Glomerular endothelial cell (primary cell): ENCODE data around the gene KRT2. TPM values are rescaled to one million over a fixed set of nuclear protein-coding genes. Genes with fewer than 3 reads are reported as not detected.
"Not testable (repeated sequence)": the region's sequence is repeated elsewhere in the genome, so short reads cannot be mapped to it uniquely, and the experiment has no call there.

Experiments
- DNase-seq: peaks from one replicate; pipeline ENCODE4 v3.0.0-alpha.2; 2011; ENCODE audit warnings: low read depth, low spot score; ENCODE audit errors: extremely low read depth
- total RNA-seq: library from RNA; depleted of rRNA; stranded (reverse); fragments of >200 nt; gene quantifications from 2 replicates; pipeline ENCODE4 v1.2.3, GENCODE V29; 2015

The KRT2 gene
- total RNA-seq, 1 donor from 2014 or later = not detected

- no peak for DNase-seq
Measured at GRCh38 chr12:52685406-52685890, 33.4 kb upstream of the KRT2 start.

GRCh38 chr12:52684431-52684830 is 32.4 kb upstream of the KRT2 start:
- DNase-seq = no peak

DNA sequence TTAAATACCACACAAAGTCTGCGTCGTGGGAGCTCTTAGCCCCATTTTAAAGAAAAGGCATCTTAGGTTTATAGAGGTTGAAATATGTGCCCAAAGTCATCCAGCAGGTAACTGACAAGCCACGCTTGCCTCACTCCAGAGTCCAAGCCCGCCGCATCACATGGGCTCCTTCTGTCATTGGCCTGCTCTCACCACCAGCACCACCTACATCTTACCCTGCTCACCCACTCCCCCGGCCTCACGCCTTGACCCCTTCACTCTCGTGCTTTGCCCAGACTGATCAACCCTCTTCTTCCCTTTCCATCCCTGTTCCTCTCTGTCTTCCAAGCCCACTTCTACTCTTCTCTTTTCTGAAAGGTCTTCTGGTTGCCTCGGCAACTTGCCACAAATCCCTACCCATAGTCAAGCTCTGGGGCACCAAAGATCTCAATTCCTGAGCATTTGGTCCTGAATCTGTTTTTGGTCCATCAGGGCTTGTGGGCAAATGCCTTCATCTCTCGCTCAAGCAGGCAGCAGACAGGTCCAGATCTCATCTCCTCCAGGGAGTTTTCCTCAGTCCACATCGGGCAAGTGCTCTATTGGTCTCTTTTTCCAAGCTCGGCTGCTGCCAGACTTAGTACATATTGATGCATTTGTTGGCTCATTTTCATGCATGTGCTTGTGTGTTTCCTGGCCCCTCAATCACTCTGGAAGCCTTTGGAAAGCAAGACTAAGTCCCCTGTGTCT is 31.7 kb upstream of the KRT2 start:
- no peak for DNase-seq

DNA sequence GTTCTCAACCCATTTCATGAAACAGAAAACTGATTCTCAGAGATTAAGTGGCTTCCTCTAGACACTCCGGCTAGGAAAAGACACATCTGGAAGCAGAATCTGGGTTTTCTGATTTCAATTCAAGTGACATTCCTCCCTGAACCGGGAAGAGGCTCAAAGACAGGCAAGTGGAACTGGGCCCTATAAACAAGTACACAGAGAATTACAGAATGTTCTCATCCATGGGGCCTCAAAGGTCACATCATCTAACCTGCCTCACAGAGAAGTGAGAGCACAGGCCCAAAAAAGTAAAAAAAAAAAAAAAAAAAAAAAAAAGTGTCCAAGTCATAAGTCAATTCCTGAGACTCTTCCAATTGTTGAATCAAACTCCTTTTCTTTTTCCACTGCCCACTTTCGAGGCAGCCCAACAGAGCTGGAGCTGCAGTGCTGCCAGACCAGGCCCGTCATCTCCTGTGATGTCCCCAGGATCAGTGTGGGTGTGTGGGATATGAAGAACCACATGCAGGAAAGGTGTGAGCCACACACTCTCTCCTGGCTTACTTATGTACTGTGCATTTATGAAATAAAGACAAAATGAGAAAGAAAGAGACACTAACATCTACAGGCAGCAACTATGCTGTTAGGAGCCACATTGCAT is 31.0 kb upstream of the KRT2 start:
- DNase-seq = no peak

DNA sequence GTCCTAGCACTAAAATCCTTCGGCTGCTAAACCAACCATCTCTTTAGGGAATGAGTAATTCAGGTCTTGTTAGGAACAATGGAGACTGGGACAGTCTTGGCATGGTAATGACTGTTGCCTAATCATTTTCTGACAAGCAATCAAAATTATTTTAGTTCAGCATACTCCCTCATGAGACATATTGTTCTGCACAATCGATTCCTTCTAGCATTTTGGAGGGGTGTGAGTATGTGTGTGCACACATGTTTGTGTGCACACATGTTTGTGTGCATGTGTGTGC is 30.3 kb upstream of the KRT2 start:
- no peak for DNase-seq

GRCh38 chr12:52681526-52682380 is 29.7 kb upstream of the KRT2 start:
- DNase-seq = no peak

GRCh38 chr12:52680363-52680762 is 28.4 kb upstream of the KRT2 start, which contains the start of gene KRT1:
Gene KRT1 (minus strand): TSS chr12:52680407. CDS start chr12:52680348, 59 bp downstream.
- DNase-seq = no peak

- DNase-seq = no peak
Measured at GRCh38 chr12:52679875-52680274, 27.9 kb upstream of the KRT2 start.

DNA sequence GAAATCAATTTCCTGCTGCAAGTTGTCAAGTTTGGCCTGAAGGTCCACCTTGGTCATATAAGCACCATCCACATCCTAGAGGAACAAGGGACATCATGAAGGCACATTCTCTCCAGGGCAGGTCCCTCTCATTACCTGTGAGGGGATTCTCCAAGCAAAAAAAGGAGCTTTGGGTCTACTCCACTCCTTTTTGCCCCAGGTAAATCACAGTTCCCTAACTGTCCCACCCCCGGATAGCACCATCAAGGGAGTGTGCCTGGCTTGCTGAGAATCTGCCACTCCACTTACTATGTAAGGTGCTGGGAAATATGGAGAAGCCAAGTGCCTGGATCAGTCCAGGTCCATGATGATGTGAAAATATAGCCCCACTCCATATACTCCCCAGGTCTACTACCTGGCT is 25.7 kb upstream of the KRT2 start:
- no peak for DNase-seq

DNA sequence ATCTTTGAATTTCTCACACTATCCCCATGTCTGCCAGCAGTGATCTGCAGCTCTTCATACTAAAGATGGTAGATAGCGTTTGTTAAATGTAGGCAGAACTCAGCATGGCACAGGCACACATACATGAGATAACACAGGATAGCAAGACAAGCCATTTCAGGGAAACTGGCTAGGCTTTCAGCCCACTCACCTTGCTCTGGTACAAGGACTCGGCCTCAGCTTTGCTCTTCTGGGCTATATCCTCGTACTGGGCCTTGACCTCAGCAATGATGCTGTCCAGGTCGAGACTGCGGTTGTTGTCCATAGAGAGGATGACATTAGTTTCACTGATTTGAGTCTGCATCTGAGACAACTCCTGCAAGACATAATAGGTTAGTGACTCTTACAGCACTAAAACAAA is 25.1 kb upstream of the KRT2 start:
- no peak for DNase-seq

- no peak for DNase-seq
Measured at GRCh38 chr12:52676163-52676562, 24.2 kb upstream of the KRT2 start.

DNA sequence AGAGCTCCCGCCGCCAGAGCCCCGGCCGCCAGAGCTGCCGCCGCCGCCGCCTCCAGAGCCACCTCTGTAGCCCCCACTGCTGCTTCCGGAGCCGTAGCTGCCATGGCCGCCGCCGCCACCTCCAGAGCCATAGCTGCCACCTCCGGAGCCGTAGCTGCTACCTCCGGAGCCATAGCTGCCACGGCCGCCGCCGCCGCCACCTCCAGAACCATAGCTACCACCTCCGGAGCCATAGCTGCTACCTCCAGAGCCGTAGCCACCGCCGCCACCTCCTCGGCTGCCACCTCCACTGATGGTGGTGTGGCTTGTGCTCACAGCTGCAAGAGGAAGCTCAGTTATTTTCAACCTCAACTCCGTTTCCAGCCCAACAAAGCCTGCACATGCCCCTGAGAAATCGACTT is 23.3 kb upstream of the KRT2 start:
- no peak for DNase-seq

DNA sequence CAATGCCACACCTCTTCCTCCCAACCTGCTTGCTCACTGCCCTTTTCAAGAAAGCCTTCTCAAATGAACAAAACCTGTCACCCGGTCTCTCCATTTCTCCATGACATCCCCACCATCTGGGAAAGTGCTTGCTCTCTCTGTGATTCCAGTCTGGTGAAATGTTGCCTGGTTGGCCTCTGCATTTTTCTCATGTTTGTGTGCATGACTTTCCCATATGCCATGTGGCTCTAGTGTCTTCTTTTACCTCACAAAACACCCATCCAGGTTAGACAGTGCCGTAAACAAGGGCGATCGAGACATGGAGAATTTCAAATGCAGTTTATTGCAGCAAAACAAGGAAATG is 22.4 kb upstream of the KRT2 start:
- no peak for DNase-seq

DNA sequence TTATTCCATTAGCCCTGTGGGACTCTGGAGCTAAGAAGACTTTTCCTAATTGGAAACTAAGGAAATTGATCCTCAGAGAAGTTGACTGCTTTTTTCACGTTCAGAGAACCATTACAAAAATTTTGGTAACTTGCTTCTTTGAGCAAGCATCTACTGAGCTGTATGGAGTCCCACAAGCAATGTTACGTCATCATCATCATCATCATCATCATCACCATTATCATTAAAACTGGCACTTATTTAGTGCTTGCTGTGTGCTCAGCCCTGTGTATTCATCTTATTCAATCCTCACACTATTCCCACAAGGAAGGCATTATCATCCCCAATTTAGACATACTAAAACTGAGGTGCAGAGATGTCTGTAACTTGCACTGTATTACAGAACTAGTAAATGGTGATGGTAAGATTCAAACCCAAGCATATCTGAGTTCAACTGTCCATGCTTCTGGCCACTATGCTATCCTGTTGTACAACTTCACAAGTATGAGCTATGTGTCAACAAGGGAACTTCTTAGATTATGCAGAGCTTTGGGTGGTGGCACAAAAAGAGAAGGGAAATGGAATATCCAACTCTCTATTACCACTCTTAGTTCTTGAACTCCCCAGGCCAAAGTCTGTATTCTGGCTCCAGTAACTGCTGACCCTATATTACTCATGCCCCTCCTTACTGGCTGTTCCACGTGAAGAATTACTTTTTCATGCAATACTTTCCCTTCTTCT is 21.9 kb upstream of the KRT2 start:
- DNase-seq = no peak

DNA sequence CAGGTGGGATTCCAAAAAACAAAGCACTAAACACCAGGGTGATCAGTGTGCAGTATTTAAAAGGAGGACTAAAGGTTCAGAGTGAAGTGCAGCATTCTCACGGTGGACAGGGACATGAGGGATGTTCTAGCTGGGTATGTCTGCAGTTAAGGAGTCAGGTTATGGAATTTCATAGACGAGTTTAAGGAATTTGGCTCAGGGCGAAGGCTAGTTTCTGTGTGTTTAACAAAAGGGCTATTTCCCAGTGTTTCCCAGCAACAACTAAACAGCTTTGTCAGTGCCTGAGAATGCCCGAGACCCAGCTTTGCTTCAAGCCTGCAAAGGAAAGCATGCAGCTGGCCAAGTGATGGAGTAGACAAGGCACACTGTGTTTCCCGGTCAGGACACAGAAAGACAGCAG is 21.2 kb upstream of the KRT2 start:
- no peak for DNase-seq

DNA sequence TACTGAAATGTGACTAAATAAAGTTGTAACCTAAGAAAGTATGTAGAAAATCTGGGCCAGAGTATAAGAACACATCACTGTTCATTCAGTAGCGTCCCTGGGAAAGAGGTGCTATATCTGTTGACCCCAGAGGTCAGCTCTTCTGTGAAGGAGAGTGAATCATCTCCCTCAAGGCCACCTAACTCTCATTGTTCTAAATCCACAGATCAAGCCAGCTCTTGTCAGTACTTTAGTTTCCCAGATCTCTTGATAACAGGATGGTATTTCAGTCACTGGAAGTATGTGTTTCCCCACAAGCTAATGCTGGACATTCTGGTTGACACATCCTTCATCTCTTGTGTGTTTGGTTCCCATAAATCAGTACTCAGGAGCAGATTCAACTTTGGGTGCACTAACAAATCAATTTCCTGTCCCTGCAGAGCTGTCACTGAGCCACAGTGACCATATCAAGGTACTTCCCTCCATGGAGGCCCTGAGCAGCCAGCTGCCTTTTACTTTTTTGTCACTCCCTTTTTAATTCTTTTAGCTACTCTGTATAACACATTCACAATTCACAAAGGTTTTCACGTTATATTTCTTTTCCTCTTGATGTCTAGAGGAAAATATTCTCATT is 20.4 kb upstream of the KRT2 start:
- DNase-seq = no peak

DNA sequence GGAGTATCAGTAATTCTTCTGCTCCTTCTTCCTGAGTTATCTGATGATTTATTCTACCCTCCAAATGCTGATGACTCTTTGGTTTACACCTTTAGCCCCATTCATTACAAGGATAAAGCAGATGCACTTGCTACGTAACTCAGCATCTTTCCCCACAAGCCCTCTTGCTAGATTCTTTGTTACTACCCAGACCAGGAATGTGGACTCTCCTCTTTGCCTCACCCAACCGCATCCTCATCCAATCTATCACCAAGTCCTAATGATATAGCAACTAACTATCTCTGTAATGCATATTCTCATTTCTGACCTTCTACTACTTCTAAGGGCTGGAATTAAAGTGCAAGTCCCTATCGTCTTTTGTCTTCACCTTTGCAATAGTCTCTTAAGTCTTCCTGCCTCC is 18.9 kb upstream of the KRT2 start:
- no peak for DNase-seq

GRCh38 chr12:52670506-52670905 is 18.5 kb upstream of the KRT2 start:
- DNase-seq = no peak

GRCh38 chr12:52669941-52670340 is 17.9 kb upstream of the KRT2 start:
- DNase-seq = not testable (repeated sequence)

DNA sequence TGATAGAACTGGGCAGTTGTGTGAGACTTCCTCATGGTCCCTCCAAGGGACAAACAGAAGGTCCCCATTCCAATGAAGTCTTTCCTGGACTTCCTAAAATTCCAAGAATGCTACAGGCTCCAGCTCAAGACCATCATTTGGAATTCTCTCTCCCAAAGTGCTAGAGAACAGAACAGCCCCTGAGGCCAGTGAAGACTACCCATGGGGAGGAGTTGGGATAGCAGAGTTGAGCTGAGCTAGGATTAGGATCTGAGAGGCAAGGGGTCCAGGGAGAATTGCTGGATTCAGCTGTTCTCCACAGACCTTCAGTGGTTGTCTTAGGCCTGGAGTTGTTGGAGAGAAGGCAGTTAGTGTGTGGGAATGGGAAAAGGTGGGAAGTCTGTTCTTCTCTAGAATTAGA is 17.4 kb upstream of the KRT2 start:
- no peak for DNase-seq

DNA sequence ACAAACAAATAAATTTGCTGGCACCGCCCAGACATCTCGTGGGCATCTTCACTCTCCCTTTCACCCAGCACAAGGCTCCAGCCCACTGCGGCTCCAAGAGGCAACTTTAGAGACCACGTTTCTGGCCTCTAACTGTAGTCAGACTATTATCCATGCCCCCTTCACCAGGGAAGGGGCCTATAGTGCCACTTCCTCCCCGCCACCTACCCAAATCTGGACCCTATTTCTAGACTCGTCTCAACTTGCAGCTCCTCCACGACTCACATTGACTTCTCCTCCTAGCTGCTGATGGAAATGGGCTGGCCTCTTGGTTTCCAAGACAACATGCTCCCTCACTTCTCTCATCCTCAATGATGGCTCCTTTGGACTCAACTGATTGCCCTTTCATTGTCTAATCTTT is 15.9 kb upstream of the KRT2 start:
- no peak for DNase-seq
